NCI-H82 treated with DMSO at 0.1 percent for 48 hours (cell line): ENCODE data around the gene OTUD3.
"Not testable (repeated sequence)": the region's sequence is repeated elsewhere in the genome, so short reads cannot be mapped to it uniquely, and the experiment has no call there.

Source experiments
- DNase-seq: peaks from one replicate; lab custom pipeline; 2025; ENCODE audit not compliant: unreplicated experiment; lab: John Stamatoyannopoulos, UW

OTUD3 gene

DNA sequence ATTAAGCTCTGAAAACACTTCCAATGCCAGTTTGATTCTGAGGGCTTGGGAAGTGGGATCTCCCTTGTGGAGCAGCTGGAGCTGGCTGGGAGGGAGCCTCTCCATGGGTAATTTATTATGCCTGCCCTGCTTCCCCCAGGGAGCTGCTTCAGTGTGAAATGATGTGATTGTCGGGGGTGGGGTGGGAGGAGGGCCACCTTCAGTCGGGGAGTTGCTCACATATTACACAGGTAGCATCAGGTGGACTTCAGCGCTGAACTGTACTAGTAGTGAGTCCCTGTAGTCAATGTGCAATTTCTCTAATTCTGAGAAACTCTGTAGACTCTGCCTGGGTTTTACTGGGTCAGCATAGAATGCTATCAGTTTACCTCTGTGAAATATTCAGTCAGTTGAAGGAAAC lies 28.5 kb downstream of the OTUD3 start:
- DNase-seq: no peak

DNA sequence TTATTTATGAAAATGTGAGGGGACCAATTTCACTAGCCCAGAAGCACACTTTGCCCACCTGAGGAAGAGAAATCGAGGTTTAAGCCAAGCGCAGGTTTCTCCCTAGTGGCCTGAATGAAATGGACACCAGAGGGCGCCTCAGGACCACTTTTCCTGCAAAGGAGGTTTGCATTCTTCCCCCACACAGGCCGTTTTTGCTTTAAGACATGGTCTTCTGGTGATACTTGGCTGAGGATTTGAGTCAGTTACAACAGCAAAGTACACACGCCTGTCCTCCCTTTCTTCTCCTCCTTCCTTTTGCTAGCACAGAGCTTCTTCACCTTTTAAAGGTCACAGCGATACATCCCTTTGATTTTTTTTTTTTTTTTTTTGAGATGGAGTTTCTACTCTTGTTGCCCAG lies 35.9 kb downstream of the OTUD3 start:
- peak; percentile 46 for DNase-seq

DNA sequence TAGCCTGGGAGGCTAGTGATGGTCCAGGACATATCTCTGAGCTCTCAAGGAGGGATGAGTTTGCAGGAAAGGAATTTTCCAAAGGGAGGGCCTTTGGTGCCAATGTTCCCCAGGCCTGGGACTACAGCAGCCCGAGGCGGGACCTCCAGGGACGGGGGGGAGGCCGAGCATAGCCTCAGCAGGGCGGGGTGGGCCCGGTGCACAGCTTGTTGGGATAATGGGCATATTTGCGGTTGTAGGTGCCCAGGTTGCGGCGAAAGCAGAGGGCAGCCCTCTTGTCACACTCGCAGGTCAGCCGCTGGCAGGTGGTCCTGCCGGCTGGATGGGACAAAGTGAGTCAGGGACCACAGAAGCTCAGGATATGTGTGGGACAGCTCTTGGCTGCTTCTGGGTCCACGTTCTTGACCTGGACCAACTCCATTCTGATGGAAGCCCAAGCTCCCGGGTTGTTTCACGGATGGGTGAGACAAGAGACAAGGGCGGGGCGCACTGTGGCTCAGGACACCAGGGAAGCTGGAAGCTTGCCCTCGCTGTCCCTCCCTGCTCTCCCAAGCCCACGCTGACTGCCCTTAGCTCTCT lies 38.0 kb downstream of the OTUD3 start:
- DNase-seq: no peak

DNA sequence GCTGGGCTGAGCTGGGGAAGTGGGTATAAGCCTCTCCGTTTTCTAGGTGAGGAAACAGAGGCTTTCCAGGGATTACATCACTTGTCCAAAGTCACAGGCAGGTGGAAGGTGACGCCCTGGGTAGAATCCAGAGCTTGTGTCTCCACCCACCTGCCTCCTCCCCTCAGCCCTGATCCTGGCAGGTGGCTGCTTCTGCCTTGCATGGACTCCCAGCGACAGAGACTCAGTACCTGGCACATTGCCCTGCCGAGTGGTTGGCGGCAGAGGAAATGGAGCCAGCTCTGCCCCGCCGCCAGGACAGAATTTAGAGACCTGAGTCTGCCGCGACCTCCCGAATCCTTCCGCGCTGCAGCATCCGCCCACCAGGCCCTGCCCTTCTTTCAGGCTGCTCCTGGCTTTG lies 39.1 kb downstream of the OTUD3 start:
- DNase-seq: no peak

DNA sequence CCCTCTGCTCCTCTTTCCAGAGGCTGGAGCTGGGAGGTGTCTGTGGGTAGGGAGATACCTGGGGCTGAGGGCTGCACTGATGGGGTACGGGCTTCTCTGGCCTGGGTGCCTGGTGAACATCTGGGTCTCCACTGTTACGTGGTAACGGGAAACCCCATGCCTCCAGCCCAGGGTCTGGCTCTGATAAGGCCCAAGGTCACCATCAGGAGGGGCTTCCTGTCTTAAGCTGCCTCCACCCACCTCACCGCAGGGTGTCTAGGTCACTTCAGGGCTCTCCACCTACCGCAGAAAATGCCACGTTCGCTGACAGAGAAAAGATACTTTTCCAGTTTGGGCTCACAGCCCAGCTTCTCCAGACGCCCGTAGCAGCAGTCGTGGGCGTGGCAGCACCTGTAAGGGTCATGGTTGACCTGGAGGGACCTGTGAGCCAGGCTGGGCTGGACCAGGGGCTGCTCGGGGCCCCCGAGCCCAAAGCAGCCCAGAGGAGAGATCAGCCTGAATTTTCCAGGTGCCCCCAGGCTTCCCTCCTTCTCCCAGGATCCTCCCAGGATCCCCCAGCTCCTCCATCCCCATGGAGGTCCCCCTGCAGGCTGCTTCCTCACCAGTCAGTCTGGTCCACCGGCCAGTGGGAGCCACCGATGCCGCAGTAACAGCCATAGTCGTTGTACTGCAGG lies 40.0 kb downstream of the OTUD3 start:
- no peak for DNase-seq

DNA sequence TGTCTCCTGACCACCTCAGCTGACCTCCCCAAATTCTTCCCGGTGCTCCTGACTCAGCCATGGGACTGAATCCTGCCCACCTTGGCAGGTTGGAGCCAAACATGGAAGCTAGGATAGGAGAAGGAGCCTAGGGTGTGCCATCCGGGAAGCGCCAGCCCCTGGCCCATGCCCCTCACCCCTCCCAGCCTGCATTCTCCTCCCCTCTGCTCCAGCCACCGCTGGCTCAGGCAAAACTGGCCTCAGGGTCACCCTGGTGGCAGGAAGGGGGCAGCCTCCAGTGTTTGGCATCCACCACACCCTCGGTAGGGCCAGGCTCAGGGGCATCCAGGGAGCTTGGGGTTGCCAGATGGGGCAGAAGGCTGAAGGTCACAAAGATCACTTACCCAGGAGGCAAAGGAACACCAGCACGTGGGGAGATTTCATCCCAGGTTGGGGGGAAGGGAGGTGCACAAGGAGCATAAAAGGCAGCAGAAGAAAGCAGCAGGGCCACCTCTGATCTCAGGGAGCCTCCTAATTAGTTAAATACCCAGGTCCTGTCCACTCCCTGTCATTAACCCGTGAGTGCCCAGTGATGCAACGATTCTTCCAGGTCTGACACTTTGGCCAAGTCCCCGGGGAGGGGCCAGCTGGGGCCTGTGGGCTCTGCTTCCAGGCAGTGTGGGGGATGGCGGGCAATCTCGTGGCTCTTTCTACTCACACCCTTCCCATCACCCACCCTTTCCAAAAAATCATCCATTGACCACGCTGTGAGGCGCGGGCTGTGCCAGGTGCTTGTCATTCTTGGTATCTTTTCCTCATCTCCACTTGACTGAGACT lies 41.1 kb downstream of the OTUD3 start, which contains the start of gene PLA2G2E:
TSS of gene PLA2G2E (minus strand) at position 481 of the 816 bp plus-strand sequence. CDS start at position 423, 58 bp downstream.
- no peak for DNase-seq

DNA sequence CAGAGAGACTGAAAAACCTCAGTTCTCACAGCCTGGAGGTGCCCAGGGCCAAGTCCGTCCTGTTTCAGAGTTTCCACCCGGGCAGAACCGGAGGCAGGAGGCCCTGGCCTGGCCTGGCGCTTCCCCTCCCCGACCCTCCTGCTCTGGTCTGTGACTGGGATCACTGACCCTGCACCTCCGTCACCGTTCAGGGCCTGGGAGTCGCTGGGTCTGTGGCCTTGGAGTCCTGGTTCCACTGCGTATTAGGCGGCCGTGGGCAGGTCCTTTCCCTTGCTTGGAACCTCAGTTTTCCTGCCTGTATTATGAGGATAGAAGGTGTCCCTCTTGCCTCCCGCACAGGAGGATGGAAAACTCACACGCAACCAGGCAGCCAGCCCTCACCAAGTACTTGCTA lies 41.8 kb downstream of the OTUD3 start:
- DNase-seq: no peak

DNA sequence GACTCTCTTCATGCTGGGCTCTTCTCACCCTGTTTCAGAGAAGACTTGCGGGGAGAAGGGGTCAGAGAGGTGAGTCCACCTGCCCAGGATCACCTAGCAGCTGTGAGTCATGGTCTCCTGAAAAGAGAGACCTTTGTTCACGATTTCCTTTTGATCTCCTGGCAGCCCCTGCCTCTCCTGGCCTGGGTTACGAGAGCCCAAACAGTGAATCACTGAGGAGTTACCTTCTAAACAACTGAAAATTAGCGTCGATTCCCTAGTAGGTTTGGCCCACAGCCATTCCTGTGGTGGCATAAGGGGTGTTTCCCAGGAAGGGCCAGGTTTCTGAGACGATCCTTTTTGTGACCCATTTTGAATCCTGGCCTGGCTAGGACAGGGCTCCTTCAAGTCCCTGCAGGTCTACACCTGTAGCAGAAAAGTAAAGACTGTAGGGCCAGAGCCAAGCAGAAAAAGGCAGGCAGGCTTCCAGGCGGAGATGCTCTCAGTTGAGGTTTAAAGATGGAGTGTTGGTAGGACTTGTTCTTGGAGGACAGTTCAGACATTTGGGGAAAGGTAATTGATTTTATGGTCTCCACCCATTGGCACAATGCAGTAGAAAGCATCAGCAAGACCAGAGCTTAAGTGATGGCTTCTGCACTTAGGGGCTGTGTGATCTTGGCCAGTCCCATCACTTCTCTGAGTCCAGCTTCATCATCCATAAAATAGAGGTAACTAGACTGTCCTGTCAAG lies 43.3 kb downstream of the OTUD3 start:
- DNase-seq: no peak

DNA sequence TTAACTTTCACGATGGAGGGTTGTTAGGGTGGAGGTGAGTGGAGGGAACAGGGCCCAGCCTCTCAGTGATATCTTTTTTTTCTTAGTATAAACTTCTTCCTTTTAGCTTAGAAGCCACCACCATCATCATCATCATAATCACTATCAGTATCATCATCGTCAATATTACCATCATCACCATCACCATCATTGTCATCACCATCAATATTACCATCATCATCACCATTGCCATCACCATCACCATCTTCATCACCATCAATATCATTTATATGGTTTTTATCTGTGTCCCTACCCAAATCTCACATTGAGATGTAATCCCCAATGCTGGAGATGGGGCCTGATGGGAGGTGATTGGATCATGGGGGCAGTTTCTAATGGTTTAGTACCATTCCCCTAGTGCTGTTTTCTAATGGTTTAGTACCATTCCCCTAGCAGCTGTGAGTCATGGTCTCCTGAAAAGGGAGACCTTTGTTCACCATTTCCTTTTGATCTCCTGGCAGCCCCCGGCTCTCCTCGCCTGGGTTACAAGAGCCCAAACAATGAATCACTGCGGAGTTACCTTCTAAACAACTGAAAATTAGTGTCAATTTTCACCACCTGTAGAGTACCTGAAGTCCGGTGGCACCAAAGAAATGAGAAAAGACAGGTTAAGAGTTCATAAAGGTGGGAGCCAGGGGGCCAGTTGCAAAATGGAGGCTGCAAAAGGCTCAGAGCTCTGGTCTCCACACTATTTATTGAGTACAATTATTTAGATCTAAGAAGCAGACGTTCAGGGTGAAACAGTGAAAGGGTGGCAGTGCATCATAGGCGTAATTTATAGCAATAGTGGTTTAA lies 44.3 kb downstream of the OTUD3 start:
- DNase-seq: no peak

DNA sequence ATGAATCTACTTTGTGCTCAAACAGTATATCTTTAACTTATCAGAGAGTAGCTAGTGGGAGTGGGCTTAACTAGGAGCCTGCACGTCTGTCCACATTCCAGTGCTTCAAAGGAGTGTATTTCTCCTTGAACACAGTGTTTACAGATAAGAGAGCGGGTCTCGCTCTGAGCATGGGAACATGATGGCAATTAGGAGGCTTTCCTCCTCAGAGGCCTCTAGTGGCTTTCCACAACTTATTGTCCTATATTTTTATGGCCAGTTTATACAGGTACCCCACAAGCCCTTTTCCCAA lies 44.9 kb downstream of the OTUD3 start:
- DNase-seq: not testable (repeated sequence)

DNA sequence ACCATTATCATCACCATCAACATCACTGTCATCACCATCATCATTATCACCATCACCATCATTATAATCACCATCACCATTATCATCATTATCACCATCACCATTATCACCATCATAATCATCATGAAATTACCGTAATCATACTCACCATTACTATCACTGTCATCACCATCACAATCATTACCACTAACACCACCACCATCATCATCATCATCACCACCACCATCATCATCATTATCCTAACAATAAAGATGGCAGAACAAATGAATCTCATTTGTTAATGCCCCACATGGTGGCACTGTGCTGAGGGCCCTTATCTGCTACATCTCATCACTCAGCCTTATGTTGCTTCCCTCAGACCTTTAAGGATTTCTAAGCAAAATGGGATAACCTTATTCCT lies 50.7 kb downstream of the OTUD3 start:
- DNase-seq: no peak

DNA sequence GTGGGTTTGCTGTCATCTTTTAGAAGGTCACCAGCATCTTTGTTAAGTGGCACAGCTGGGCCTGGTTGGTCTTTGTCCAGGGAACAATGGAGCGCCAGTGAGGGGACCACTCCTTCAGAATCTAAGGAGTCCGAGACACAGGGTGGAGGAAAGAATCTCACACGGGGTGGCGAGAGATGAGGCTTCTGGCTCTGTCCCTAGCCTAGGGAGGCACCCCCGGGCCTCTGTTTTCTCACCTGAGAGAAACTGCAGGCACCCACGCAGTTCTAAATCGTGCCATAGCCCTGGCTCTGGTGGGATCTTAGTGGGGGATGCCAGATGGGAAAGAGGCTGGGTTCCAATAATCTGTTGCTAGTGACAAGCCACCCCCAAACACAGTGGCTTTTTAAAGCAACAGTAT lies 52.1 kb downstream of the OTUD3 start:
- no peak for DNase-seq

DNA sequence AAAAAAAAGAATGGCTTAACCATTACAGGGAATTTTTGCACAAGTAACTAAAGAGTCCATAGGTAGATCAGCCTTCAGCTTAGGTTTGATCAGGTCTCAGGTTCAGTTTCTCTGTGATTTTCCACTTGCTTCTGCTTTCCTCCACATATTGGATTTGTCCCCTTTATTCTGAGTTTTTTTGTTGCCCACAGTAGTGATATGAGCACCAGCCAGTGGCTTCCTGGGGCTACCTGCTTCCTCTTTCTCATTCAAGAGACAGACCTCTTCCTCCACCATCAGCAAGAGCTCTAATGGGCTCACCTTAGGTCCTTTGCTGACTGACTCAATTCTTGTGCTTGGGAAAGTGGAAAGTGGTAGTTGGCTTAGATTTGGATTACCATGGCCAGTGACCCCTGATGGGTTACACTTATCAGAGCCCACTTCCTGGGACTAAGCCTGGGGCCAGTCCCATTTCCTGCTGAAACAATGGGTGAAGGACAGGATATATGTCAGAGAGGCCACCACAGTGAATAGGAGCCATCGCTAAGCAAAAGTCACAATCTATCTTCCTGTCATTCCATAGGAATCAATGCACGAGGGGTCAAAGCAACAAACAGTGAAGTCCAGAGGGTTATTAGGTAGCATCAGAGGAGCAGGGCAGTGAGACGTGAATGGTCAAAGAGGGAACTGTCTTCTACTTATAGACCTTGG lies 54.0 kb downstream of the OTUD3 start:
- DNase-seq: no peak

DNA sequence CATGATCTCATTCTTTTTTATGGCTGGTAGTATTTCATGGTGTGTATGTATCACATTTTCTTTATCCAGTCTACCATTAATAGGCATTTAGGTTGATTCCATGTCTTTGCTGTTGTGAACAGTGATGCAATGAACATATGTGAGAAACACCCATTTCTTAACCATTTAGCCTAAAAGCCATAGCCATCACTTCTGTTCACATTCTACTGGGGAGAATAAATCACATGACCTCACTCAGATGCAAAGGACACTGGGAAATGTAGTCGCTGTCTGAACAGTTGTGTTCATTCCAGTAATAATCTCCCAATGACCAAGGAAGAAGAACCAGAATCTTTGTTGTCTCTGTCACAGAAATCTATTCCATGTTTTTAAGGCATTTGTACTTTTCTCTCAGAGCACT lies 56.3 kb downstream of the OTUD3 start:
- DNase-seq: no peak

DNA sequence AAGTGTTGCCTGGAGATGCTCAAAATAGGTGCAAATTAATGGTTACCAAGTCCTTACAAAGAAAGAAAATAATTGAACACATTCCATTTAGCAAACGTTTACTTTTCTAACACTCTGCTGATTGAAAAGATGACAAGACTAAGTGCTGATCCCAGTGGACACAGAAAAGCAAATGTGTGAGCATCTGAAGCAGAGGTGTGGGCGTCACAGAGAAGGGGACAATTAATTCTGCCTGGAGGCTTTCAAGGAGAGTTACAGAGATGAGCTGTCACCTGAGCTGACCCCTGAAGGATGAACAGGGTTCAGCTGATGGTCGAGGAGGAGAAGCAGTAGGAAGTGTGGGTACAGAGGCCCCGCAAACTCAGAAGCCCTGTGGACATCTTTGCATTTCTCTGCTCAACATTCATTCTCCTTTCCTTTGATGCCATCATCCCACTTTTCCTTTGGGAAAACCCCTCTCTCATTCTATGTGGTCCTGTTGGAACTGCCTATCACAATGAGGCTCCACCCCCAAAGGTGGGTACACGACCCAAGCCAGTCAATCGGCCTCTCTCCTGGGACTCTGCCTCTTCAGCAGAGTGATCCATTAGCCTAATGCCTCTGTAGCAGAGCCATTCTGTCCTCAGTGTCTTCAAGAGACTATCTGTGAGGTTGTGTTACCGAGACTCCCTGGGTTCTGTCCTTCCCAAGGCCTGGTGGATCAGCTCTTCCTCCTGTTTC lies 58.5 kb downstream of the OTUD3 start:
- no peak for DNase-seq

DNA sequence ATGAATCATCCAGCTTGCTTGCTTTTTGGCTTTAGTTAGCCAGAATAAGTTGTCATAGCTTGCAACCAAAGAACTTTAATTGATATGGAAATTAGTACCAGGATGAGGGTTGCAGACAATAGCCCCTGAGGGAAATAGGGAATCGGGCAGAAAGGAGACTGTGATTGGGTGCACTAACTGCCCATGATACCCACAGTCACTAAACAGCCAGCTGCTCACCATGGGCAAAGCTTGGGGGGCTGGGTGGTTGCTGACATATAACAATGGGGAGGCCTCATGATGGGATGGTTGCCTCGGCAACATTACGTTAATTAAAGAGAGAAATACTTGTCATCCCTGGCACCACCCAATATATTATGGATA lies 59.0 kb downstream of the OTUD3 start:
- DNase-seq: no peak

DNA sequence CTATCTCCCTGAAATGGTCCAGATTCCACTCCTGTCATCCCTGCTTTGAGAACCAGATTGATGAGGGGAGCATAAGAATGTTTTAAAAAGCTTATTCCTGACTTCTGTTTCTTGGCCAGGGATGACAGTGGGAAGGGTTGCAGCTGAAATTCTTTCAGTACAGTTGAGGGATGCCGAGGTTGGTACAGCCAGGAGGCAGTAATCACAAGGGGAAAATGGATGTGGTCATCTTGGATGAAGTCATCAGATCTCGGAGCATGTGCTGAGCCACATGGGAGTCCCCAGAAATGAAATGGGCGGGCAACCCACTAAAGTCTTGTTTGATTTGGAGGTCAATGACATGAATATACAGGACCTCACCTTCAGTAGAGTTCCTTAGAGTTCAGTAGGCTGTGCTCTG lies 59.9 kb downstream of the OTUD3 start:
- no peak for DNase-seq

DNA sequence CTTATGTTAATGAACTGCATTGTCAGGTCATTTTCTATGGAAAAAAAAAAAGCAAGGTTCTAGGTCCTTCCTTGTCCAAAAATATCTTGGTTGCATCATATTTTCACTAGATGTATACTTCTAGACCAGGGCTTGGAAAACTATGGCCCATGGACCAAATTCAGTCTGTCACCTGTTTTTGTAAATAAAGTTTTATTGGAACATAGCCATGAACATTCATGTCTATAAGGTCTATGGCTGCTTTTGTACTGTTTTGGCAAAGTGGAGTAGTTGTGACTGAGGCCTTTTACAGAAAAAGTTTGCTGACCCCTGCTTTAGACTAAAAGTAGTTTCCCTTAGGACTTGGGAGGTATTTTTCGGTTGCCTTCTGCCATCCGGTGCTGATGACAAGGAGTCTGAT lies 60.5 kb downstream of the OTUD3 start:
- no peak for DNase-seq

DNA sequence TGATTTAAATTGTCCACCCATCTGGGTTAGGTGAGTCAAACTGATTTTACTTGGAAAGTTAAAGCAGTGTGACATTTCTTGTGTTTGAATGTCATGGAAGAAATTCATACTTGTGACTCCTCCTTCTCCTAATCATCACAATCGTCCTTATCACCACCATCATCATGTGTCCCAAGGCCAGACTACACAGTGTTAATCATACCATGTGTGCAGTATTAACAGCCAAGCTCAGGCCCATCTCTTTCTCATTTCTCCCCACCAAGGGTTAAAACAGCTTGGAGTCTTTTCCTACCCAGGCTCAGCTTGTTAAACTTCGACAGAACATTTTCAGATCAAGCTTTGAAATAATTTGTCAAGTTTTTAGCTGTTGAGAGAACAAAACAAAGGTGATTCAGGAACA lies 63.7 kb downstream of the OTUD3 start:
- no peak for DNase-seq

DNA sequence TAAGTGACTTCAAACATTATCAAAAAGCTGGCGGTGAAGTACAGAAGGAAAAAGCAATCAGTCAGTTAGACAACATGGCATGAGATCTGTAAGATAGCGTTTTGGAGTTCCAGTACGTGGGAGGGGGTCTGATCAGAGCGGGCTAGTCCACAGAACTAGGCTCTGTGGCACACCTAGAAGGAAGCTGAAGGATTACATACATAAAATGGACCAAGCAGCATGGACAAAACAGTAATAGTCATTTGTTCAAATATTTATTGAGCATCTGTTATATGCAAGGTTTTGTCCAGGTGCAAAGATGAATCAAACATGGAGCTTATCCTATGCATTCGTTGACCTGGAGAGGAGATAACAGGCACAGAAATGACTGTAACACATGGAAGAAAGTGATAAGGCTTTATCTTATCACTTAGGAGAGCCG lies 64.1 kb downstream of the OTUD3 start:
- DNase-seq: no peak
